GM18867 (cell line): ENCODE data around the gene ZNF620.
A peak's percentile ranks its signal among the peaks of the same experiment; 100 is the strongest.
"Not testable (repeated sequence)": the region's sequence is repeated elsewhere in the genome, so short reads cannot be mapped to it uniquely, and the experiment has no call there.

Experiments used
- ATAC-seq: cut with Tn5 transposase; IDR thresholded peaks from one replicate; pipeline ENCODE4 v1.9.1; 2021; ENCODE audit warnings: mild to moderate bottlenecking, moderate library complexity; ENCODE audit not compliant: unreplicated experiment

Gene ZNF620

GRCh38 chr3:40505599-40506462 is at the start of gene ZNF620:
Gene ZNF620 (plus strand): TSS chr3:40506039. CDS start chr3:40506353, 314 bp downstream.
- peak; percentile 82 for ATAC-seq

- ATAC-seq = no peak
Measured at GRCh38 chr3:40456279-40456939, 49.4 kb upstream of the ZNF620 start.

GRCh38 chr3:40456940-40457823 is 48.7 kb upstream of the ZNF620 start, which contains the start of gene RPL14:
Gene RPL14 (plus strand): TSS chr3:40457339. CDS start chr3:40457472, 133 bp downstream.
- ATAC-seq = peak; percentile 70

GRCh38 chr3:40458473-40458872 is 47.4 kb upstream of the ZNF620 start:
- ATAC-seq = no peak

GRCh38 chr3:40460481-40460880 is 45.4 kb upstream of the ZNF620 start:
- ATAC-seq = not testable (repeated sequence)

GRCh38 chr3:40461161-40461560 is 44.7 kb upstream of the ZNF620 start:
- no peak for ATAC-seq

- not testable (repeated sequence) for ATAC-seq
Measured at GRCh38 chr3:40462838-40463237, 43.0 kb upstream of the ZNF620 start.

- no peak for ATAC-seq
Measured at GRCh38 chr3:40463579-40463978, 42.3 kb upstream of the ZNF620 start.

- no peak for ATAC-seq
Measured at GRCh38 chr3:40464339-40465110, 41.3 kb upstream of the ZNF620 start.

GRCh38 chr3:40465111-40465407 is 40.8 kb upstream of the ZNF620 start:
- ATAC-seq = no peak

- no peak for ATAC-seq
Measured at GRCh38 chr3:40465456-40465855, 40.4 kb upstream of the ZNF620 start.

GRCh38 chr3:40468018-40468417 is 37.8 kb upstream of the ZNF620 start:
- no peak for ATAC-seq

- no peak for ATAC-seq
Measured at GRCh38 chr3:40470701-40471100, 35.1 kb upstream of the ZNF620 start.

GRCh38 chr3:40476478-40477470 is 29.1 kb upstream of the ZNF620 start, which contains the start of gene ZNF619:
Gene ZNF619 (plus strand): TSS chr3:40477122. CDS start chr3:40477980, 858 bp downstream.
- peak; percentile 89 for ATAC-seq

- no peak for ATAC-seq
Measured at GRCh38 chr3:40477666-40478065, 28.2 kb upstream of the ZNF620 start.

GRCh38 chr3:40487172-40487571 is 18.7 kb upstream of the ZNF620 start:
- no peak for ATAC-seq

GRCh38 chr3:40490916-40491315 is 14.9 kb upstream of the ZNF620 start:
- ATAC-seq = no peak

GRCh38 chr3:40494698-40495097 is 11.1 kb upstream of the ZNF620 start:
- no peak for ATAC-seq

GRCh38 chr3:40497288-40497687 is 8.6 kb upstream of the ZNF620 start:
- ATAC-seq = no peak
